ENCODE results near the gene NANOGP8. TPM values are rescaled to one million over a fixed set of nuclear protein-coding genes. Genes with fewer than 3 reads are reported as not detected.

The NANOGP8 gene
- total RNA-seq, 2 donors from 2014 or later = 0.81 TPM; not detected in 1

- Histone ChIP-seq H3K4me1 (ENCODE audit: control insufficient read depth in 1 of 2, low read depth in 2 of 2) (no peaks in the 10 kb centered on the region), H3K9me3 (no peaks in the 10 kb centered on the region), H3K27ac (no peak overlapping the region), H3K36me3 (no peaks in the 10 kb centered on the region), H3K27me3 (replicated peaks; ENCODE audit: insufficient read depth) (no peaks in the 10 kb centered on the region), H3K4me3 (no peak overlapping the region)
- TF ChIP-seq CTCF (IDR thresholded peaks at IDR 0.05) = no peak
- DNase-seq (ENCODE audit: low spot score) = no peak
- no peak for ATAC-seq (ENCODE audit: insufficient number of reproducible peaks, low FRiP score, low read depth)
These were observed 20.4 kb downstream of the NANOGP8 start for GRCh38 chr15:35064576-35065190.

- DNase-seq (ENCODE audit: low spot score) (no peak), ATAC-seq (ENCODE audit: insufficient number of reproducible peaks, low FRiP score, low read depth) (no peak)
- no peak overlapping the region for H3K27ac ChIP-seq
- no peaks in the 10 kb centered on the region for H3K27me3 ChIP-seq (replicated peaks; ENCODE audit: insufficient read depth)
- no peak for TF ChIP-seq CTCF (IDR thresholded peaks at IDR 0.05)
- no peak overlapping the region for H3K4me3 ChIP-seq
- H3K4me1 ChIP-seq (ENCODE audit: control insufficient read depth in 1 of 2, low read depth in 2 of 2) = no peaks in the 10 kb centered on the region
- H3K36me3 ChIP-seq = no peaks in the 10 kb centered on the region
- H3K9me3 ChIP-seq = no peaks in the 10 kb centered on the region
These were observed 22.4 kb downstream of the NANOGP8 start for GRCh38 chr15:35062738-35063099.

GRCh38 chr15:35061825-35062737 is 23.0 kb downstream of the NANOGP8 start:
- no peaks in the 10 kb centered on the region for H3K9me3 ChIP-seq
- no peak overlapping the region for H3K4me3 ChIP-seq
- no peak overlapping the region for H3K27ac ChIP-seq
- H3K27me3 ChIP-seq (replicated peaks; ENCODE audit: insufficient read depth) = no peaks in the 10 kb centered on the region
- ATAC-seq (ENCODE audit: insufficient number of reproducible peaks, low FRiP score, low read depth) (no peak), DNase-seq (ENCODE audit: low spot score) (no peak)
- TF ChIP-seq CTCF (IDR thresholded peaks at IDR 0.05) = no peak
- no peaks in the 10 kb centered on the region for H3K36me3 ChIP-seq
- H3K4me1 ChIP-seq (ENCODE audit: control insufficient read depth in 1 of 2, low read depth in 2 of 2) = no peaks in the 10 kb centered on the region

GRCh38 chr15:35061161-35061824 is 23.8 kb downstream of the NANOGP8 start:
- Histone ChIP-seq H3K4me3 (no peak overlapping the region), H3K9me3 (no peaks in the 10 kb centered on the region), H3K27me3 (replicated peaks; ENCODE audit: insufficient read depth) (no peaks in the 10 kb centered on the region), H3K36me3 (no peaks in the 10 kb centered on the region), H3K27ac (no peak overlapping the region), H3K4me1 (ENCODE audit: control insufficient read depth in 1 of 2, low read depth in 2 of 2) (no peaks in the 10 kb centered on the region)
- ATAC-seq (ENCODE audit: insufficient number of reproducible peaks, low FRiP score, low read depth) (no peak), DNase-seq (ENCODE audit: low spot score) (no peak)
- no peak for TF ChIP-seq CTCF (IDR thresholded peaks at IDR 0.05)

GRCh38 chr15:35060591-35060990 is 24.5 kb downstream of the NANOGP8 start:
- Histone ChIP-seq H3K27ac (no peak overlapping the region), H3K27me3 (replicated peaks; ENCODE audit: insufficient read depth) (no peaks in the 10 kb centered on the region), H3K9me3 (no peaks in the 10 kb centered on the region), H3K36me3 (no peaks in the 10 kb centered on the region), H3K4me3 (no peak overlapping the region), H3K4me1 (ENCODE audit: control insufficient read depth in 1 of 2, low read depth in 2 of 2) (no peaks in the 10 kb centered on the region)
- DNase-seq (ENCODE audit: low spot score) (no peak), ATAC-seq (ENCODE audit: insufficient number of reproducible peaks, low FRiP score, low read depth) (no peak)
- no peak for TF ChIP-seq CTCF (IDR thresholded peaks at IDR 0.05)

All from thoracic aorta (tissue), 2 donors.